ENCODE results near the gene LRRC7.

- no peak for TF ChIP-seq CTCF (IDR thresholded peaks at IDR 0.05; ENCODE audit: low read length)
- no peak for TF ChIP-seq EZH2 (IDR thresholded peaks at IDR 0.05; ENCODE audit: borderline replicate concordance, low read length)
These were observed 5.2 kb downstream of the LRRC7 start for GRCh38 chr1:69572921-69573320.
